ENCODE data around the gene FURIN. TPM values are rescaled to one million over a fixed set of nuclear protein-coding genes. Genes with fewer than 3 reads are reported as not detected.
A peak's percentile ranks its signal among the peaks of the same experiment; 100 is the strongest.

FURIN gene
- total and polyA plus RNA-seq, 8 donors: 43.6 to 114 (median 61.1) TPM

DNA sequence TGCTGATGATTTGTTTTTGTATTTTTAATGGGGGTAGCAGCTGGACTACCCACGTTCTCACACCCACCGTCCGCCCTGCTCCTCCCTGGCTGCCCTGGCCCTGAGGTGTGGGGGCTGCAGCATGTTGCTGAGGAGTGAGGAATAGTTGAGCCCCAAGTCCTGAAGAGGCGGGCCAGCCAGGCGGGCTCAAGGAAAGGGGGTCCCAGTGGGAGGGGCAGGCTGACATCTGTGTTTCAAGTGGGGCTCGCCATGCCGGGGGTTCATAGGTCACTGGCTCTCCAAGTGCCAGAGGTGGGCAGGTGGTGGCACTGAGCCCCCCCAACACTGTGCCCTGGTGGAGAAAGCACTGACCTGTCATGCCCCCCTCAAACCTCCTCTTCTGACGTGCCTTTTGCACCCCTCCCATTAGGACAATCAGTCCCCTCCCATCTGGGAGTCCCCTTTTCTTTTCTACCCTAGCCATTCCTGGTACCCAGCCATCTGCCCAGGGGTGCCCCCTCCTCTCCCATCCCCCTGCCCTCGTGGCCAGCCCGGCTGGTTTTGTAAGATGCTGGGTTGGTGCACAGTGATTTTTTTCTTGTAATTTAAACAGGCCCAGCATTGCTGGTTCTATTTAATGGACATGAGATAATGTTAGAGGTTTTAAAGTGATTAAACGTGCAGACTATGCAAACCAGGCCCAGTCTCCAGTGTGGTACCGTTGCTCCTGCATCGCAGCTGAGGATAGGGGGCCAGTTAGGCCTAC, 14.6 kb downstream of the FURIN start:
- Histone ChIP-seq H3K27ac (peak overlapping the region; percentile 97 to 98), H3K4me1 (peaks cover 24 to 43% of the 10 kb centered on the region in 2 donors), H3K27me3 (no peaks in the 10 kb centered on the region), H3K36me3 (peaks cover 0 to 66% of the 10 kb centered on the region in 2 donors), H3K4me3 (no peak overlapping the region), H3K9me3 (no peaks in the 10 kb centered on the region)
- intact Hi-C loops (cut with DNase I): no loop called here
- DNase-seq (peak in 1 of 4 donors; percentile 69), ATAC-seq (no peak)
- no peak for TF ChIP-seq CTCF (IDR thresholded peaks at IDR 0.05)

DNA sequence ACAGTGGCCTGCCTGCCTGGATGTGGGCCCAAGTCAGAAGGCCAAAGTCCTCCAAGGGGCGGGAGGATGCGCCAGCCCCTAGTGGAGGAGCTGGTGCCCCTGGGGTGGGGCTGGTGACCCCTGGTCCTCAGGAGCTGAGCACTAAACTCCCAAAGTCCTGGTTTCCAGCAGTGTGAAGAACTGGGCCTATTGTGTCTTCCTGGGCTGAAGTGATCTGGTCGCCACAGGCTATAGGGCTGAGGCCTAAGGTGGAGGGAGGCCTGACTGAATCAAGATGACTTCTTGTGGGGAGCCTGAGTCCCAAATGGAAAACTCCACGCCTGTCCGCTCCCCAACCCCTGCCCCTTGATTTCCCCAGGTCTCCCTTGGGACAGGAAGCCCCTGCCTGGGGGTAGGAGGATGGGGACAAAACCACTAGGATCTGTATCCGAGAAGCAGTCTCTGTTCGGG, 15.2 kb downstream of the FURIN start:
- Histone ChIP-seq H3K27me3 (no peaks in the 10 kb centered on the region), H3K27ac (peak overlapping the region; percentile 97 to 98), H3K4me3 (peak overlapping the region; percentile 66), H3K4me1 (peaks cover 24 to 43% of the 10 kb centered on the region in 2 donors), H3K36me3 (peaks cover 0 to 66% of the 10 kb centered on the region in 2 donors), H3K9me3 (no peaks in the 10 kb centered on the region)
- intact Hi-C loops (cut with DNase I): no loop called here
- ATAC-seq (no peak), DNase-seq (peak in 1 of 4 donors; percentile 60)
- TF ChIP-seq CTCF (IDR thresholded peaks at IDR 0.05): no peak

DNA sequence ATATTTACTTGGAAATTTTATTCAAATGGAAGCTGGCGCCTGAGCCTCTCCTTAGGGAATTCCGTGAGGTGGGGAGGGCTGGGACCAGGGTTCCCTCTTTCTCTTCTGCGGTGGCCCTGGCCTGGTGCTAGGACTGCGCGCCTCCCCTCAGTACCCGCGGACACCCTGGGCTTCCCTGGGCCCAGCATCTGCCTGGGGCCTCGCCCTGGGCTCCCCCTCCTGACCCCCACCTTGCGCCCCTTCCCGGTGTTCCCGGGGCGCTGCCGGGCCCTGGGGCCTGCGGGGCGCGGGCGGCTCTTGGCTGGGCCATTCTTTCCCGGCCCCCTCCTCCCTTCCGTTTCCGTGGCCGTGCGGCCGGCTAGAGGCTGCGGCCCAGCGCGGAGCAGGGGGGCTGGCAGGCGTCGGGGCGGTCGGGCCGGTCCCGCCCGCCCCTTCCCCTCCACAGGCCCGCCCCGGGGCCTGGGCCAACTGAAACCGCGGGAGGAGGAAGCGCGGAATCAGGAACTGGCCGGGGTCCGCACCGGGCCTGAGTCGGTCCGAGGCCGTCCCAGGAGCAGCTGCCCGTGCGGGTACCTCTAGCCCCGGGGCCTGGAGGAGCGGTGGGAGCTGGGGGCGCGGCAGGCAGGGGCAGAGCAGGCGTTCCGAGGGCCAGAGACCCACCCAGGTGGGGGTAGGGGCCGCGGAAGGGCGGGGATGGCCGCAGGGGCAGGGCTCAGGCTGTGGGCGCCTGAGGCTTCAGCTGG, 15.8 kb downstream of the FURIN start, which contains the start of gene FES:
FES (plus strand) TSS at position 529 of the 743 bp plus-strand sequence. CDS start 542 bp downstream, outside the sequence.
- DNase-seq (peak; percentile 71 to 97 (median 86)), ATAC-seq (peak; percentile 81)
- Histone ChIP-seq H3K27me3 (no peaks in the 10 kb centered on the region), H3K4me3 (peak within 1 kb of the TSS; percentile 66), H3K36me3 (peaks cover 0 to 66% of the 10 kb centered on the region in 2 donors), H3K27ac (peak within 1 kb of the TSS; percentile 97 to 98), H3K9me3 (no peaks in the 10 kb centered on the region), H3K4me1 (peaks cover 24 to 43% of the 10 kb centered on the region in 2 donors)
- intact Hi-C loops (cut with DNase I): no loop called here
- TF ChIP-seq CTCF (IDR thresholded peaks at IDR 0.05): no peak

DNA sequence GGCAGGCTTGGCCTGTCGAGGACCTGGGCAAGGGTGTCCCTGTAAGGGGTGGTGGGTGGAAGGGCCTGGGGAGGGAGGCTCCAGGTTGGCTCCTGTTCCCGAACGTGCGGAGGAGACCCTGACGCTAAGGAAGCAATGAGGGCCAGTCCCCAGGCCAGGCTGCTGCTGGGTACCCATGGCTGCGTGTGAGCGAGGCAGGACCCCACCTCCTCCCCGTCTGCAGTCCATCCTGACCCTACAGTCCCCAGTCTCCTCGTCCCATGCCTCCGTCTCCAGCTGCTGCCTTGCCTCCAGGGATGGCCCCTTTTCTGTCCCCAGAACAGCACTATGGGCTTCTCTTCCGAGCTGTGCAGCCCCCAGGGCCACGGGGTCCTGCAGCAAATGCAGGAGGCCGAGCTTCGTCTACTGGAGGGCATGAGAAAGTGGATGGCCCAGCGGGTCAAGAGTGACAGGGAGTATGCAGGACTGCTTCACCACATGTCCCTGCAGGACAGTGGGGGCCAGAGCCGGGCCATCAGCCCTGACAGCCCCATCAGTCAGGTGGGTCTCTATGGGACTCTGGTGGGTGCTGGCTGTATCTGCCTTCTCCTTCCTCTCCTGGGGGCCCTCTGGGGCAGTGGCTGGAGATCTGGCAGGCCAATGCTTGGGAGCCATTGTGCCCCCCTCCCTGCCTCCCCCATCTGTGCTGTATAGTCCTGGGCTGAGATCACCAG, 16.5 kb downstream of the FURIN start:
- Histone ChIP-seq H3K27me3 (no peaks in the 10 kb centered on the region), H3K27ac (peak overlapping the region; percentile 97 to 98), H3K9me3 (no peaks in the 10 kb centered on the region), H3K4me1 (peaks cover 24 to 43% of the 10 kb centered on the region in 2 donors), H3K4me3 (peak overlapping the region; percentile 66), H3K36me3 (peaks cover 0 to 66% of the 10 kb centered on the region in 2 donors)
- no peak for DNase-seq
- no peak for TF ChIP-seq CTCF (IDR thresholded peaks at IDR 0.05)
- peak; percentile 3 for ATAC-seq
- intact Hi-C loops (cut with DNase I): loop anchor here in 1 of 2 donors (5.0 kb wide), 1 partner anchor 238 kb away; no protein-coding TSS in a partner anchor
